GM12891 (cell line): Measurements from ENCODE around the gene STX5.
"Not testable (repeated sequence)": the region's sequence is repeated elsewhere in the genome, so short reads cannot be mapped to it uniquely, and the experiment has no call there.

Experiments used
- POLR2A ChIP-seq: IDR thresholded peaks from 2 replicates; pipeline ENCODE4 v1.6.1; 2011; ENCODE audit warnings: low read depth, low read length, control low read depth
- TAF1 ChIP-seq: IDR thresholded peaks from 2 replicates; pipeline ENCODE4 v1.6.1; 2011; ENCODE audit warnings: low read depth, low read length, control low read depth

GRCh38 chr11:62861564-62862192, 29.8 kb upstream of the STX5 start:
- TF ChIP-seq POLR2A, TAF1: not testable (repeated sequence)
